NCI-H187 (cell line): ENCODE results near the gene RAMP3.

Experiments used
- DNase-seq, 2 experiments: peaks; one replicate each; lab custom pipeline; 2025; lab: John Stamatoyannopoulos, UW

The RAMP3 gene

GRCh38 chr7:45223728-45224630, 66.4 kb downstream of the RAMP3 start:
- no peak for DNase-seq

- no peak for DNase-seq
Measured at GRCh38 chr7:45224832-45225231, 67.2 kb downstream of the RAMP3 start.

GRCh38 chr7:45225311-45225947, 67.8 kb downstream of the RAMP3 start:
- no peak for DNase-seq

- no peak for DNase-seq
Measured at GRCh38 chr7:45225948-45226335, 68.4 kb downstream of the RAMP3 start.

- no peak for DNase-seq
Measured at GRCh38 chr7:45229156-45229920, 71.7 kb downstream of the RAMP3 start.

GRCh38 chr7:45230083-45230482, 72.5 kb downstream of the RAMP3 start:
- DNase-seq, result no peak

- no peak for DNase-seq
Measured at GRCh38 chr7:45230611-45231165, 73.1 kb downstream of the RAMP3 start.

GRCh38 chr7:45233249-45233775, 75.7 kb downstream of the RAMP3 start:
- DNase-seq, result no peak
